Ishikawa (cell line): Measurements from ENCODE around the gene GHRL.

Source experiments
- CEBPB ChIP-seq: IDR thresholded peaks from 2 replicates; pipeline ENCODE4 v1.6.1; 2012
- CREB1 ChIP-seq: IDR thresholded peaks from 2 replicates; pipeline ENCODE4 v1.6.1; 2012; ENCODE audit warnings: low read depth
- EGR1 ChIP-seq: IDR thresholded peaks from 2 replicates; pipeline ENCODE4 v1.6.1; 2012
- EP300 ChIP-seq: IDR thresholded peaks from 2 replicates; pipeline ENCODE4 v1.6.1; 2012; ENCODE audit warnings: borderline replicate concordance
- FOXM1 ChIP-seq: IDR thresholded peaks from 2 replicates; pipeline ENCODE4 v1.6.1; 2012; ENCODE audit warnings: low read depth, borderline replicate concordance
- MAX ChIP-seq: IDR thresholded peaks from 2 replicates; pipeline ENCODE4 v1.6.1; 2012
- NFIC ChIP-seq: IDR thresholded peaks from 2 replicates; pipeline ENCODE4 v1.6.1; 2012
- RAD21 ChIP-seq: IDR thresholded peaks from 2 replicates; pipeline ENCODE4 v1.6.1; 2012; ENCODE audit warnings: low read depth
- REST ChIP-seq: IDR thresholded peaks from 2 replicates; pipeline ENCODE4 v1.6.1; 2012; ENCODE audit warnings: low read depth, mild to moderate bottlenecking
- TAF1 ChIP-seq: IDR thresholded peaks from 2 replicates; pipeline ENCODE4 v1.6.1; 2012; ENCODE audit warnings: low read depth, mild to moderate bottlenecking
- TCF12 ChIP-seq: IDR thresholded peaks from 2 replicates; pipeline ENCODE4 v1.6.1; 2012; ENCODE audit warnings: low read depth
- TEAD4 ChIP-seq: IDR thresholded peaks from 2 replicates; pipeline ENCODE4 v1.6.1; 2012
- USF1 ChIP-seq: IDR thresholded peaks from 2 replicates; pipeline ENCODE4 v1.6.1; 2012
- YY1 ChIP-seq: IDR thresholded peaks from 2 replicates; pipeline ENCODE4 v1.6.1; 2012; ENCODE audit warnings: low read depth
- ZBTB7A ChIP-seq: IDR thresholded peaks from 2 replicates; pipeline ENCODE4 v1.6.1; 2012; ENCODE audit warnings: low read depth

Gene GHRL

GRCh38 chr3:10304905-10305304 is 12.2 kb upstream of the GHRL start:
- TF ChIP-seq TAF1 (no peak), EP300 (no peak), NFIC (no peak), REST (no peak), RAD21 (no peak), MAX (no peak)

GRCh38 chr3:10303785-10304184 is 11.0 kb upstream of the GHRL start:
- TF ChIP-seq YY1 (no peak), EP300 (no peak), REST (no peak), NFIC (no peak), TEAD4 (no peak), ZBTB7A (no peak), CEBPB (no peak), RAD21 (no peak), MAX (no peak), CREB1 (no peak), USF1 (no peak), FOXM1 (no peak)

GRCh38 chr3:10303105-10303504 is 10.4 kb upstream of the GHRL start:
- TF ChIP-seq TCF12 (no peak), CREB1 (no peak), EP300 (no peak), TEAD4 (no peak), REST (no peak), USF1 (no peak), RAD21 (no peak), ZBTB7A (no peak), FOXM1 (no peak), MAX (no peak), EGR1 (no peak), YY1 (no peak), NFIC (no peak), CEBPB (no peak)

GRCh38 chr3:10300087-10300486 is 7.3 kb upstream of the GHRL start:
- TF ChIP-seq EP300: no peak
- no peak for TF ChIP-seq REST
- TF ChIP-seq USF1: no peak
